Stimulated activated CD4-positive, alpha-beta T cell treated with anti-CD3 and anti-CD28 coated beads, Interleukin-4, amount 100 ng/mL, for 4 hours (primary cell): Measurements from ENCODE around the gene RFX1.
"Not testable (repeated sequence)": the region's sequence is repeated elsewhere in the genome, so short reads cannot be mapped to it uniquely, and the experiment has no call there.

Experiments
- DNase-seq, 2 experiments: peaks; one replicate each; pipeline ENCODE4 v3.0.0-alpha.2; 2020

The RFX1 gene

DNA sequence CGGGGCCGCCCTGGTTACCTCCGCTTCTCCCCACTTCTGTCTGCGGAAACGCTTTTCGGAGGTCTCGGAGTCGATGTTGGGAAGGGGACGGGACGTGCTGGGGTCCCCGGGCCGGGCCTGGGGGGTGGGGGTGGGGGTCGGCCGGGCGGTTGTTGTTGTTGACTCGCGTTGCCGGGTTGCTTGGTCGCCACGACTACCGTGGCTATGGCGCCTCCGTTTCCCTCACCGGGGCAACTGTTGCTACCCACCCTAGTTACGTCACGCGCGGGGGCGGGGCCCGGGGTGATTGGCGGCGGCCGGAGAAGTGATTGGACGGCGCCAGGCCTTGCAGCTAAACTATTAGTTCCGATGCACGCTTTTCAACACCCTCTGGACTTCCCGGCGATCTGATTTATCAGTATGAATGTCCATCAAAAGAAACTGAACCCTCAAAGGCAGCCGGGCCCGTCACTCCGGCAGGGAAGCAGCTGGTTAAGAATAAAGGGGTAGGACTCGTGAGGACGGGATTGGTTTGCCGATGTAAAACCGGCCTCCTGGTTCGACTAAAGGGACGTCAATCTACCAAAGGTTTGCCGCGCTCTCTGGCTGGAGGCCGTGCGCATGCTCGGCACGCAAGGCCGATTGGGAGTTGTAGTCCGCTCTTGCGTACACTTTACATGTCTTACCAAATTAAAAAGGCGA lies at the start of gene RFX1:
RFX1 (minus strand) TSS at position 236 of the 681 bp plus-strand sequence. CDS start 12,477 bp downstream, outside the sequence.
- DNase-seq: peak; percentile 99 to 100

DNA sequence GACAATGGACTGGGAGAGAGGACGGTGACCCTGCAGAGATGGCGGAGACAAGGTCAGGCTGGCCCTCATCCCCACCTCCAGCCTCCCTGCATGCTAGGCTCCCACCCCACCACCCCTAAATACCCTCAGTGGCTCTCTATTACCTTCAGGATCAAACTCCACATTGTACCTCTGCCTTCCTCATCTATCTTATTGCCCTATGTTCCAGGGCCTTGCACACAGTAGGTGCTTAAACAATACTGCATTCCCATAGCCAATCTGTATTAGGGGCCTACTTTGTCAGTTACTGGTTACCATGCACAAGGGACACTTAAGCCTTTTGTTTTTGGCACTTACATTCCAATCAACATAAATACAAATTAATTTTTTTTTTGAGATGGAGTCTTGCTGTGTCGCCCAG lies 49.3 kb upstream of the RFX1 start:
- no peak for DNase-seq

DNA sequence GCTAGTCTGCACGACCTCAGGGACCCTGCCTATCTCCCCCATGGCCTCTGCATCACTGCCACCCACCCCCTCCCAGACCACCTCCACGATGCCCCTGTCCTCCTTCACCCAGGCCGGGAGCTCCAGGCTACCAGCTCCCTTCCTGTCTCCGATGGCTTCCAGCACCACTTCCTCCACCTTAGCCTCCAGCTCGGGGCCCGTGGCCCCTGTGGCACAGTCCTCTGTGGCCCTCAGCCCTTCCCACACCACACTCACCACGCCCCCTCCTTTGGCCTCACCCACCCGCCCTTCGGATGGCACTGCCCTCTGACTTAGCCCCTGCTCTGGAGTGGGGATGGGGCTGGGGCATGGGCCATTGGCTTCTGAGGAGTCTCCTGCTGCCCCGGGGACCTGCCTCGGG lies 48.6 kb upstream of the RFX1 start:
- no peak for DNase-seq

DNA sequence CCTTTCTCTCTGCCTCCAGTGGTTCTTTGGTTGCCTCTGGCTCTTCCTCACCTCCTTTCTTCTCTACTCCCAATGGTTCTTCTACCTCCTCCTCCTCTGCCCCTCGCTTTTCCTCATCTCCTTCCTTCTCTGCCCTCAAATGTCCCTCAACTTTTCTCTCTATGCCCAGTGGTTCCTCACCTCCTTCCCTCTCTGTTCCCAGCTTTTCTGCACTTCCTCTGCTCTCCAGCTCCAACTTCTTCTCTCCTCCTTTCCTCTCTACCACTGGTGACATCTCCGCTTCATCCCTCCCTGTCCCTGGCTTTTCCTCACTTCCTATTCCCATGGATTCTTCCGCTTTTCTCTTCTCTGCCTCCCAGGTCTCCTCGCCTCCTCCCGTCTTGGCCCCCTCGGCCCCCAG lies 48.0 kb upstream of the RFX1 start:
- DNase-seq: no peak

DNA sequence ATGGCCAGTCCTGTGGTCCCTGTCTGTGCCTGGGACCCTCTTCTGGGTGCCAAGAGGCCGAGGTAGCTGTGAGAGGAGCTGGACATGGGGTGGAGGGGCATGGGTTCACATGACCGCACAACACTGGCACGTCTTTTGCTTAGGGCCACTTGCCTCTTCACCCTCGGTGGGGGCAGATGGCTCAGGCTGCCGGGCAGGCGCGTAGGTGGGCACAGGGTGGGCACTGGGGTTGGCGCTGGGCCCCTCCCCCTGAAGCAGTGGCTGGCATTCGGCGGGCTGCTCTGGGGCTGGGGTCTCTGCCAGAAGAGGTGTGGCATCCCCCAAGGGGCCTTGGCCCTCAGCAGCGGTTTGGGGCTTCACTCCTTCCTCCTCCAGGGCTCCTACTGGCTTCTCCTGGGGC lies 47.4 kb upstream of the RFX1 start:
- no peak for DNase-seq

DNA sequence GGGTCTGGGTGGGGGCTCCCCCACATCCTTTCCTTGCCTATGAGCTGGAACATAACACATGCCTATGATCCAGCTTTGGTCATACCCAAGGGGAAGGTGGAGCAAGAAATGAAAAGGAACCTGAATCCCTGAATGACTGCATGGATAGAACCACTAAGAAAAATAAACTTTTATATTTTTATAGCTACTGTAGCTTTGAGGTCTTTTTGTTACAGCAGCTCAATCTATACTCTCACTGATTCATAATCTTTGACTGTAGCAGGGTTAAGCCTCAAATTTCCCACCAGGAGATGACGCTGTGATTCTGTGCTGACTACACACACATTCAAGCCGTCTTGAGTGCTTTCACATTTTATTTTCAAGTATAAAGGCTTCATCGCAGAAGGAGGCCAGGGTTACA lies 46.9 kb upstream of the RFX1 start:
- DNase-seq: no peak

DNA sequence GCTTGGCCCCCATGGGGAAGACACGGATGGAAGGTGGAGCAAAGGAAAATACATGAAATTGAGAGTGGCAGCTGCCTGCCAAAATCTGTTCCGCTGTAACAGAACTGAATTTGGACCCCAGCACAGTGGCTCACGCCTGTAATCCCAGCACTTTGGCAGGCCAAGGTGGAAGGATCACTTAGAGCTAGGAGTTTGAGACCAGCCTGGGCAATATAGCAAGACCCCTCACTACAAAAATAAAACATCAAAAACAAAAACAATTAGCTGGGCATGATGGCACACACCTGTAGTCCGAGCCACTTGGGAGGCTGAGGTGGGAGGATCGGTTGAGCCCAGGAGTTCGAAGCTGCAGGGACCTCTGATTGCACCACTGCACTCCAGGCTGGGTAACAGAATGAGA lies 46.4 kb upstream of the RFX1 start:
- DNase-seq: no peak

DNA sequence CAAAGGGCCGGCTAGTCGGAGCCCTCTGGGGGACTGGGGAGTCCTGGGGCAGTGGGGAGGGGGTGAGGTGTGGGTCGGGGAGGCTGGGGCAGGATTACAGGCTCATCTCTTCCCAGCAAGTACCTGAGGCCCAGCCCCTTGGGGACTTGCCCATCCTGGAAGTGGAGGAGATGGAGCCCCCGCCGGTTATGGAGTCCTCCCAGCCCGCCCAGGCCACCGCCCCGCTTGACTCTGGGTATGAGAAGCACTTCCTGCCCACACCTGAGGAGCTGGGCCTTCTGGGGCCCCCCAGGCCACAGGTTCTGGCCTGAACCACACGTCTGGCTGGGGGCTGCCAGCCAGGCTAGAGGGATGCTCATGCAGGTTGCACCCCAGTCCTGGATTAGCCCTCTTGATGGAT lies 45.9 kb upstream of the RFX1 start:
- no peak for DNase-seq

DNA sequence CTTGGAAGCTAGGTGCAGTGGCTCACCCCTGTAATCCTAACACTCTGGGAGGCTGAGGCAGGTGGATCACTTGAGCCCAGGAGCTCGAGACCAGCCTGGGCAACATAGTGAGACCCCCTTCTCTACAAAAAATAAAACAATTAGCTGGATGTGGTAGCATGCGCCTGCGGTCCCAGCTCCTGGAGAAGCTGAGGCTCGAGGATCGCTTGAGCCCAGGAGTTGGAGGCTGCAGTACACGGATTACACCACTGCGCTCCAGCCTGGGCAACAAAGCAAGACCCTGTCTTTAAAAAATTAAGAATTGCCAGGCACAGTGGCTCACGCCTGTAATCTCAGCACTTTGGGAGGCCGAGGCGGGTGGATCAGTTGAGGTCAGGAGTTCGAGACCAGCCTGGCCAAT lies 44.8 kb upstream of the RFX1 start:
- DNase-seq: not testable (repeated sequence)

DNA sequence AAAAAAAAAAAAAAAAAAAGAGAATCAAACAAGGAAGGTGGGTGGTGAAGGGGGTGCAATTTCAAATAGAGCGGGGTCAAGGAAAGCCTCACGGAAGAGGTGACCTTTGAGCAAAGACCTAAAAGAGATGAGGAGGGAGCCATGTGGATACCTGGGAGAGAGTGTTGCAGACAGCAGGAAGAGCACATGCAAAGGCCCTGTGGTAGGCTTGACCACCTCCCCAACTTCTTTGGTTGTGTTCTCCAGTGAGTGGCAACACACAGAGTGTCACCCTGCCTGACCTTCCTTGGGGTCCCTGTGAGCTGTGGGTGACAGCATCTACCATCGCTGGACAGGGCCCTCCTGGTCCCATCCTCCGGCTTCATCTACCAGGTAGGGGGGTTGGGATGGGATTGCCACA lies 44.4 kb upstream of the RFX1 start:
- DNase-seq: no peak

DNA sequence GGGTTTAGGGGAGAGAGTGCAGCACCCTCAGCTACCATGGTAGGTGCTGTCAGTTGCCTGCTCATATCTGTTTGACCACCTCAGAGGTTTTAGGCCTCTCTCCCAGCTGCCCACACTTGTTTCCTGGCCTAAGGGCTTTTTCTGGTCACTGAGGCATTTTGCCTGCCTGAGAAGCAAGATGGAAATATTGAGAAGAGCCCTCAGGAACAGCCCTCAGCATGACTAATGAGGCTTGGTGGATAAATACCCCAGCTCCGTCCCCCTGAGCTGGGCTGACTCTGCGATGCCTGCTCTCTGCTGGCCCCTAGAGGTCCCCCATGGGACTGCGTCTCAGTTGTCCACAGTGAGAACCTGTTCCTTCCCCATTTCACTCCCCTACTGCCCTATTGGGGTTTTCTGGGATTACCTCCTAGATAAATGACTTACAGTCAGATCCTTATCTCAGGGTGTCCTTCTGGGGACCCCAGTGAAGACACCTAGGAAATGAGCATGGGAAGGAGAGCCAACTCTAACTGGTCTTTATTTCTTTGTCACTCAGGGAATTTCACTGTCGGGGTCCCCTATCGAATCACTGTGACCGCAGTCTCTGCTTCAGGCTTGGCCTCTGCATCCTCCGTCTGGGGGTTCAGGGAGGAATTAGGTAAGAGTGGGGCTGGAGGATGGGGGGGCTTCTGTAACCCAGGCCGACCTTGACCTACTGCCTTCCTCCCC lies 42.5 kb upstream of the RFX1 start:
- DNase-seq: peak; percentile 72 to 76

DNA sequence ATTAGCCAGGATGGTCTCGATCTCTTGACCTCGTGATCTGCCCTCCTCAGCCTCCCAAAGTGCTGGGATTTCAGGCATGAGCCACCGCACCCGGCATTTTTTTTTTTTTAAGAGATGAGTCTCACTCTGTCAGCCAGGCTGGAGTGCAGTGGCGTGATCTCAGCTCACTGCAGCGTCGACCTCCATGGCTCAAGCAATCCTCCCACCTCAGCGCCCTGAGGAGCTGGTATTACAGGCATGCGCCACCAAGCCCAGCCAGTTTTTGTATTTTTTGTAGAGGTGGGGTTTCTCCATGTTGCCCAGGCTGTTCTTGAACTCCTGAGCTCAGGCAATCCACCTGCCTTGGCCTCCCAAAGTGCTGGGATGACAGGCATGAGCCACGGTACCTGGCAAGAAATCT lies 41.7 kb upstream of the RFX1 start:
- not testable (repeated sequence) for DNase-seq

DNA sequence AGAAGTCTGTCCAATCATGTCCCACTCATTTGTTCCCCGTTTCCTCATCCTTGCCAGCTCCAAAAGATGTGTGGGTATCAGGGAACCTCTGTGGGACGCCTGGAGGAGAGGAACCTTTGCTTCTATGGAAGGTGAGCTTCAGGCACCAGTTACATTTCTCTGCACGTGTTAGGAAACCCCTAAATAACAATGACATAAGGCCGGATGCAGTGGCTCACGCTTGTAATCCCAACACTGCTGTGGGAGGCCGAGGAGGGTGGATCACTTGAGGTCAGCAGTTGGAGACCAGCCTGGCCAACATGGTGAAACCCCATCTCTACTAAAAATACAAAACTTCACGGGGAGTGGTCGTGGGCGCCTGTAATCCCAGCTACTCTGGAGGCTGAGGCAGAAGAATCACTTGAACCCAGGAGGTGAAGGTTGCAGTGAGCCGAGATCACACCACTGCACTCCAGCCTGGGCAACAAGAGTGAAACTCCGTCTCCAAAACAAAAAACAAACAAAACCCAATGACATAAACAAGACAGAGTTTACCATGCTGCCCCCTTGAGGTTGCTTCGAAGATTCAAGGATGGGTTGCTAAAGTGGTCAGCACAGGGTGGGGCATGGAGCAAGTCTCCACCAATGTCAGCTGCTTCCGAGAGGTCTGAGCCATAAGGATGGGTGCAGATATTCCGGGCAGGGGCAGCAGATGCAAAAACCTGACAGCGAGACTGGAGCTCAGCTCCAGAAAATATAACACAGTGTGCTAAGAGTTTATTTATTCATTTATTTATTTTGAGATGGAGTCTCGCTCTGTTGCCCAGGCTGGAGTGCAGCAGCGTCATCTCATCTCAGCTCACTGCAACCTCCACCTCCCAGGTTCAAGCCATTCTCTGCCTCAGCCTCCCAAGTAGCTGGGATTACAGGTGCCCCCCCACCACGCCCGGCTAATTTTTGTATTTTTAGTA lies 36.8 kb upstream of the RFX1 start:
- DNase-seq: peak in 1 of 2 experiments; percentile 10

DNA sequence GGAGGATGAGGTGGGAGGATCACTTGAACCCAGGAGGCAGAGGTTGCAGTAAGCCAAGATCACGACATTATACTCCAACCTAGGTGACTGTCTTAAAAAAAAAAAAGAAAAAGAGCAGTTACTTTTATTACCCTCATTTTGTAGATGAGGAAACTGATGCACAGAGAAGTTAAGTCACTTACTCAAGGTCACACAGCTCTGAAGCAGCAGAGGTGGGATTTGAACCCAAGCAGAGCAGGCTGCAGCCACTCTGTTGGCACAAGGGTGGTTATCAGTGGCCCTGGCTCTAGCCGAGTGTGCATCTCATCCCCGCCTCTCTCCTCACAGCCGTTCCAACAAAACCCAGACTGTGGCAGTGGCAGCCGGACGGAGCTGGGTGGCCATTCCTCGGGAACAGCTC lies 33.1 kb upstream of the RFX1 start:
- no peak for DNase-seq

DNA sequence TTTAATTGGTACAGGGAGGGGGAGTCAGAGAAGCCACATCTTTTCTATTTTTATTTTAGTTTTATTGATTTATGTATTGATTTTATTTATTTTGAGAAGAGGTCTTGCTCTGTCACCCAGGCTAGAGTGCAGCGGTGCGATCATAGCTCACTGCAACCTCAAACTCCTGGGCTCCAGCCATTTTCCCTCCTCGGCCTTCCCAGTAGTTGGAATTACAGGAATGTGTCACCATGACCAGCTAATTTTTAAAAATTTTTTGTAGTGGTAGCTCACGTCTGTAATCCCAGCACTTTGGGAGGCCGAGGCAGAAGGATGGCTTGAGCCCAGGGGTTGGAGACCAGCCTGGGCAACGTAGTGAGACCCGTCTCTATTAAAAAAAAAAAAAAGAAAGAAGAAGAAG lies 29.6 kb upstream of the RFX1 start:
- DNase-seq: no peak

DNA sequence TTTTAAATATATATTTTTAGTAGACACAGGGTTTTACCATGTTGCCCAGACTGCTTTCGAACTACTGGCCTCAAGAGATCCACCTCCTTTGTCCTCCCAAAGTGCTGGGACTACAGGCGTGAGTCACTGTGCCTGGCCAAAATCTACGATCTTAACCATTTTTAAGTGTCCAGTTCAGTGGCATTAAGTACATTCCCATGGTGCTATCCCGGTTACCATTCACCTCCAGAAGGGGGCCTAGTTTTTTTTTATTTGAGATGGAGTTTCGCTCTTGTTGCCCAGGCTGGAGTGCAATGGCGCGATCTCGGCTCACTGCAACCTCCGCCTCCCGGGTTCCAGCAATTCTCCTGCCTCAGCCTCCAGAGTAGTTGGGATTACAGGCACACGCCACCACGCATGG lies 29.0 kb upstream of the RFX1 start:
- DNase-seq: not testable (repeated sequence)

DNA sequence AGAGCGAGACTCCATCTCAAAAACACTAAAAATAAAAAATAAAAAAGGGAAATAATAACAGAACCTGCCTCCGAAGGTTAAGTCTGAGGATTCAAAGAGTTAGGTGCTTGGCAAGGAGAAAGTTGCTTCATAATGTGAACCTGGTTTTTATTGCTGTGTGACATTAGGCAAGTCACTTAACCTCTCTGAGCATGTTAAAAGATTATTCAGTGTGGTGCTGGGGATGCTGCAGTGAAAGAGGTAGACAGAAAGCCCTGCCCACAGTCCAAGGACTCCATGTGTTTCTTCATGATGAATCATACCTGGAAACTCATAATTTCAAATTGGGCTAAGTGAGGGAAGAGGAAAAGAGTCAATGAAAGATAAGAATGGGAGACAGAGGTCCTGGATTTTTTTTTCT lies 27.8 kb upstream of the RFX1 start:
- no peak for DNase-seq

DNA sequence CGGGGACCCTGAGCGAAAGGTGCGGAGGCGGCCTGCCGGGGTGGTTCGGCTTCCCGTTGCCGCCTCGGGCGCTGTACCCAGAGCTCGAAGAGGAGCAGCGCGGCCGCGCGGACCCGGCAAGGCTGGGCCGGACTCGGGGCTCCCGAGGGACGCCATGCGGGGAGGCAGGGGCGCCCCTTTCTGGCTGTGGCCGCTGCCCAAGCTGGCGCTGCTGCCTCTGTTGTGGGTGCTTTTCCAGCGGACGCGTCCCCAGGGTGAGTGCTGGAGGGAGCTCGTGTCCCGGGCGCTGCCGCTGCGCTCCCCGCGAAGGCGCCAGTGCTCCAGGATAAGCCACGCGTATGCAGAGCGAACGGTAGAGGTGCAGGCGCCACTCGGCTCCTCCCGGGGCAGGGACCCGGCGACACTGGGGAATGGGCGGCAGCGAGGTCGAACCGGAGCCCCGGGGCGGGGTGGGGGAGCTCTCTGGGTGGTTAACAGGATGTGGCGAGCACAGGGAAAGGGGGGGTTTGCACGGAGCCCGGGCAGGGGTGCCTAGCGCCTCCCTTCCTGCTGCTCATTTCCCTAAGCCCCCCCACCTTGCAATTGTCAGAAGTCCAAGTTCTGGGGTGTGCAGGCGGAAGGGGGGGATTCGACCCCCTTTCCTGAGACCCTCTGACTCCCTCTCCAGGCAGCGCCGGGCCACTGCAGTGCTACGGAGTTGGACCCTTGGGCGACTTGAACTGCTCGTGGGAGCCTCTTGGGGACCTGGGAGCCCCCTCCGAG lies 25.8 kb upstream of the RFX1 start, which contains the start of gene IL27RA:
IL27RA (plus strand) TSS at position 44 of the 762 bp plus-strand sequence; CDS start at position 155, 111 bp downstream.
- DNase-seq: peak; percentile 69 to 80

DNA sequence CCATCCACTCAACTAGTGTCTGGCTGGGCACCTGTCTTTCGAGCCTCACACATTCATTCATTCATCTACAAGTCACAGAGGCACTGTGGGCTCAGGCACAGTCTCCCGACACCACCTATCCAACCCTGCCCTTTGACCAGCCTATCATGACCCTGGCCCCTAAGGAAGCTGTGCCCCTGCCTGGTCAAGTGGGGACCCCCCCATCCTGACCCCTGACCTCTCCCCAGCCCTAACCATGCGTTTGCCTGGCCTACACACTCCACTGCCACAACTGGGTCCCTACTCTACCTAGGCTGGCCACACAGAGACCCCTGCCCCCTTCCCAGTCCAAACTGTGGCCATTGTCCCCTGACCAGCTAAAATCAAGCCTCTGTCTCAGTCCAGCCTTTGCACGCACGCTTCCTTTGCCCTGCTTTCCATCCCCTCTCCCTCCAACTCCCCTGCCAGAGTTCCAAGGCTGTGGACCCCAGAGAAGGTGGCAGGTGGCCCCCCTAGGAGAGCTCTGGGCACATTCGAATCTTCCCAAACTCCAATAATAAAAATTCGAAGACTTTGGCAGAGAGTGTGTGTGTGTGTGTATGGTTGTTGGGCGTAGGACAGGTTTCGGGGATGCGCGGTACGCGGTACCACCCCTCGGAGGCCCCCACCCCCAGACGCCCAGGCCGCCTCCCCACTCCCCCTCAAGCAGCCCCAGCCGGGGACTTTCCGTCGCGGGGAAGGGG lies 25.0 kb upstream of the RFX1 start:
- DNase-seq: peak in 1 of 2 experiments; percentile 92

DNA sequence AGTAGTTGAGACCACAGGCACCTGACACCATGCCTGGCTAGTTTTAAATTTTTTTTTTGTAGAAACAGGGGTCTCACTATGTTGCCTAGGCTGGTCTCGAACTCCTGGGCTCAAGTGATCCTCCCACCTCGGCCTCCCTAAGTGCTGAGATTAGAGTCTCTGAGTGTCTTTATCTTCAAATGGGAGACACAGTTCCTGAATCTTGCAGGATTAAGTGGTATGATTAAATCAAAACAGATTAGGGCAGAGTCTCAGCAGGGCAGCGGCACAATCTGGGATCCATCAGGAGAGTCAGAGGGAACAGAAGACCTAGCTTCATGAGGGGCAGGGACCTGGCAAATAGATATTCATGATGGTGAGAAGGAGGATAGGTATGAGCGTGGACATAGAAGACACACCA lies 22.8 kb upstream of the RFX1 start:
- no peak for DNase-seq

DNA sequence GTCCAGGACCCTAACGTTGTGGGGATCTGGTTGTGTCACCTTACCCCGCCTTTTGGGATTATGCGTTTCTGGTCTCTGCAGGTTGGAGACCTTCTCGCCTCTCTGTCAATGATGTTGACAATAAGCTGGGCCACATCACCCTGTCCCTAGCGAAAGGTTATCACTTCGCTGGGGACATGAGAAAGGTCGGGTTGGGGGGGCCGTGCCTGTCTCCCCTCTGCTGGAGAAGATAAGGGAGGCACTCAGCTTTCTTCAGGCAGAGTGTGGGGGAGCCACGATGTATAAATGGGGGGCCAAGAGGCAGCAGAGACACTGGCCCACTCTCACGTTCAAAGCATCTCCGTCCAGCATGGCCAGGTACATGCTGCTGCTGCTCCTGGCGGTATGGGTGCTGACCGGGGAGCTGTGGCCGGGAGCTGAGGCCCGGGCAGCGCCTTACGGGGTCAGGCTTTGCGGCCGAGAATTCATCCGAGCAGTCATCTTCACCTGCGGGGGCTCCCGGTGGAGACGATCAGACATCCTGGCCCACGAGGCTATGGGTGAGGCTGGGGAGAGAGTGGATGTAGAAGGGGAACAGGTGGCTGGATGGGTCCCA lies 21.8 kb upstream of the RFX1 start, which contains the start of gene RLN3:
RLN3 (plus strand) TSS at position 293 of the 595 bp plus-strand sequence; CDS start at position 350, 57 bp downstream.
- no peak for DNase-seq
